ENCODE measurements around the gene MTIF3. TPM values are rescaled to one million over a fixed set of nuclear protein-coding genes. Genes with fewer than 3 reads are reported as not detected.

Gene MTIF3
- polyA plus RNA-seq, 3 donors, result 61.6 to 135 (median 86.6) TPM

- Histone ChIP-seq H3K27ac (ENCODE audit: low read depth in 1 of 2, low read length in 2 of 2) (no peak overlapping the region), H3K9ac (ENCODE audit: insufficient read depth, low read length, poor library complexity, severe bottlenecking) (no peak overlapping the region), H2AFZ (ENCODE audit: insufficient read depth, low read depth, low read length, poor library complexity, severe bottlenecking) (no peak overlapping the region), H3K4me1 (ENCODE audit: control insufficient read depth in 1 of 2, insufficient read depth in 2 of 2, low read length in 2 of 2) (peaks cover 4 to 6% of the 10 kb centered on the region in 2 donors), H3K27me3 (ENCODE audit: control insufficient read depth in 2 of 2, insufficient read depth in 2 of 2, low read length in 2 of 2) (no peaks in the 10 kb centered on the region), H3K36me3 (replicated peaks in 1 of 2; ENCODE audit: control insufficient read depth in 1 of 2, insufficient read depth in 2 of 2, low read length in 2 of 2) (no peaks in the 10 kb centered on the region), H3K4me2 (replicated peaks; ENCODE audit: extremely low read depth, low read length, poor library complexity, severe bottlenecking) (no peak overlapping the region), H4K20me1 (ENCODE audit: insufficient read depth, low read length) (no peaks in the 10 kb centered on the region), H3K9me3 (replicated peaks in 1 of 2; ENCODE audit: control insufficient read depth in 1 of 2, insufficient read depth in 1 of 2, low read length in 2 of 2) (no peaks in the 10 kb centered on the region), H3K79me2 (ENCODE audit: insufficient read depth, low read length) (no peaks in the 10 kb centered on the region), H3K4me3 (replicated peaks in 1 of 3; ENCODE audit: low read depth in 2 of 3, low read length in 3 of 3) (no peak overlapping the region)
- 100% methylated on average over 2 of the region's 2 CpGs for WGBS (ENCODE audit: insufficient coverage)
- Mint-ChIP-seq H3K27ac (no peak overlapping the region), H3K27me3 (ENCODE audit: low read depth in 3 of 3) (peaks cover 0 to 3% (median 2%) of the 10 kb centered on the region in 3 donors), H3K9me3 (peaks cover 0 to 2% (median 0%) of the 10 kb centered on the region in 7 donors), H3K4me3 (no peak overlapping the region), H3K4me1 (peaks cover 5% of the 10 kb centered on the region), H3K36me3 (no peaks in the 10 kb centered on the region)
- no peak for DNase-seq
- intact Hi-C loops (cut with micrococcal nuclease), result no loop called here
- TF ChIP-seq CTCF (IDR thresholded peaks at IDR 0.05), result no peak
Observed at GRCh38 chr13:27472441-27472840, 22.1 kb upstream of the MTIF3 start.

- Histone ChIP-seq H3K79me2 (ENCODE audit: insufficient read depth, low read length) (no peaks in the 10 kb centered on the region), H3K27me3 (ENCODE audit: control insufficient read depth in 2 of 2, insufficient read depth in 2 of 2, low read length in 2 of 2) (no peaks in the 10 kb centered on the region), H3K9ac (ENCODE audit: insufficient read depth, low read length, poor library complexity, severe bottlenecking) (no peak overlapping the region), H3K4me3 (replicated peaks in 1 of 3; ENCODE audit: low read depth in 2 of 3, low read length in 3 of 3) (no peak overlapping the region), H3K4me2 (replicated peaks; ENCODE audit: extremely low read depth, low read length, poor library complexity, severe bottlenecking) (no peak overlapping the region), H4K20me1 (ENCODE audit: insufficient read depth, low read length) (no peaks in the 10 kb centered on the region), H3K4me1 (ENCODE audit: control insufficient read depth in 1 of 2, insufficient read depth in 2 of 2, low read length in 2 of 2) (no peaks in the 10 kb centered on the region), H2AFZ (ENCODE audit: insufficient read depth, low read depth, low read length, poor library complexity, severe bottlenecking) (no peak overlapping the region), H3K9me3 (replicated peaks in 1 of 2; ENCODE audit: control insufficient read depth in 1 of 2, insufficient read depth in 1 of 2, low read length in 2 of 2) (no peaks in the 10 kb centered on the region), H3K36me3 (replicated peaks in 1 of 2; ENCODE audit: control insufficient read depth in 1 of 2, insufficient read depth in 2 of 2, low read length in 2 of 2) (no peaks in the 10 kb centered on the region), H3K27ac (ENCODE audit: low read depth in 1 of 2, low read length in 2 of 2) (no peak overlapping the region)
- Mint-ChIP-seq H3K9me3 (peaks cover 0 to 2% (median 0%) of the 10 kb centered on the region in 7 donors), H3K4me3 (no peak overlapping the region), H3K36me3 (no peaks in the 10 kb centered on the region), H3K4me1 (peaks cover 2% of the 10 kb centered on the region), H3K27ac (no peak overlapping the region), H3K27me3 (ENCODE audit: low read depth in 3 of 3) (peaks cover 0 to 3% (median 0%) of the 10 kb centered on the region in 3 donors)
- WGBS (ENCODE audit: insufficient coverage), result 100% methylated on average over 3 of the region's 5 CpGs
- intact Hi-C loops (cut with micrococcal nuclease), result no loop called here
- DNase-seq, result no peak
- no peak for TF ChIP-seq CTCF (IDR thresholded peaks at IDR 0.05)
Observed at GRCh38 chr13:27470075-27470820, 19.9 kb upstream of the MTIF3 start.

Measured in CD14-positive monocyte (primary cell).